Measurements from ENCODE around the gene ELP5. TPM values are rescaled to one million over a fixed set of nuclear protein-coding genes. Genes with fewer than 3 reads are reported as not detected.

Gene ELP5
- polyA plus RNA-seq, 3 donors, result 51.6 to 63.0 (median 55.1) TPM

DNA sequence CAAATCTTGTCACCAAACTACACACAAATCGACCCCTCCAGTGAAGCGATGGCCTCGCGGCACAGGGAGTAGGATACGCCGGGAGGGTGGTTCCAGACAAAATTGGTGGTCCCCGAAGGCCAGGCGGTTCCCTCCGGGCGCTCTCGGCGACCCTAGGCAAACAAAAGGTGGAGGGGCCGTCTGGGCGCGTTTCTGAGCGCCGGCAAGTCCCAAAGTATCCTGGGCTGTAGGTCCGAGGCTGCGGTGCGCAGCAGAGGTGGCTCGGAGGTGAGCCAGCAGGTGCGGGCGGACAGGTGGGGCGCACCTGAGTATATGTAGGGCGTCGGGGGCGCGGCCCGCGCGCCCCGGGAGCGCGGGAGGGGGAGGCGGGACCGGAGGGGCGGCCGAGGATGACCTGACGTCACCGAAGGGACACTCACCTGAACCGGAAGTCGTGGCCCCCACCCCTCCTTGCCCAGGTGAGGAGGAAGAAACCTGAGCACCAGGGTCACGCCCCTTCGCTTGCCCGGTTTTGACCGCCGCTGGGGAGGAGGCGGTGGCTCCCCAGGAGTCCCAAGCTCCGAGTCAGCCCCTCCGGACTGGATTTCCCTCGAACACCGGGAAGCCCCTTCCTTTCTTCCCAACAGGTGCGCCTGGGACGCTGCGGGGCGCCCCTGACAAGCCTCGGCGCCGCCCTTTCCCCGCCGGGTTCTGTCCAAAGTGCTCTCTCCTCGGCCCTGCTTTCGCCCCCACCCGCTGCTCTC is 10.3 kb downstream of the ELP5 start, which contains the start of gene CLDN7:
Gene CLDN7, minus strand, starts transcription at position 287 of the 743 bp plus-strand sequence. CDS start 435 bp downstream, outside the sequence.
- peak in 3 of 11 donors; percentile 61 to 74 (median 66) for DNase-seq (ENCODE audit: extremely low read depth in 1 of 11, low read depth in 9 of 11, low spot score in 4 of 11)

DNA sequence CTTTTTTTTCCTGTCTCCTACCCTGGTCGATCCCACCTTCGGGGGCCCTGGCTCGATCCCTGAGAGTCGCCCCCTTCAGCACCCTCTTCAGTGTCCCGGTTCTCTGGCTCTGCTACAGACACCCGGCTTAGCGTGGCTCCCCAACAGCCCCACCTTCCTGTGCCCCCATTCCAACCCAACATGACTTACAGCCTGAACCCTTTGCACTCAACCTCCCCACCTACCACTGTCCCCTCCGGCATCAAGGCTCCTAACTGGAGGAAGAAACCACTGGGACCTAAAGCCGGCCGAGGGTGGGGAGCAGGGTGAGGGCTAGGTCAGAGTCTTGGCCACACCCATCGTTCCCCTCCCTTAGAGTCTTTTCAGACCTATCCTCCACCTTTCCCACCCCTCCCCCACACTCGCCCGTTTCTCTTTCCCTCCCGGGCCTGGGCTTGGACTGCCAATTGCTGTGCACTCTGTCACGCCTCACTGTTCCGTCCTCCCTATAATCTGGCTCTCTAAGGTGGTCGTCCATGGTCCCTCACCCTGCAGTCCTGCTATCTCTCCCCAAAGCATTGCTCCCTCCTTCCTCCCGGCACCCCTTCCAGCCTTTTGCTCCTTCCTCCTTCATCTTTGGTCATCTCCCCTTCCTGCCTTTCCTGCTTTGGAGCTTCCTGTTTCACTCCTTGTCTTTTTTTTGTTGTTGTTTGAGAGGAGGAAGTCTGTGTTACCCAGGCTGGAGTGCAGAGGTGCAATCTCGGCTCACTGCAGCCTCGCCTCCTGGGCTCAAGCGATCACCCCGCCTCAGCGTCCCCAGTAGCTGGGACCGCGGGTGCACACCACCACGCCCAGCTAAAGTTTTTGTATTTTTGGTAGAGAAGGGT is 11.2 kb downstream of the ELP5 start:
- peak in 1 of 11 donors; percentile 62 for DNase-seq (ENCODE audit: extremely low read depth in 1 of 11, low read depth in 9 of 11, low spot score in 4 of 11)

DNA sequence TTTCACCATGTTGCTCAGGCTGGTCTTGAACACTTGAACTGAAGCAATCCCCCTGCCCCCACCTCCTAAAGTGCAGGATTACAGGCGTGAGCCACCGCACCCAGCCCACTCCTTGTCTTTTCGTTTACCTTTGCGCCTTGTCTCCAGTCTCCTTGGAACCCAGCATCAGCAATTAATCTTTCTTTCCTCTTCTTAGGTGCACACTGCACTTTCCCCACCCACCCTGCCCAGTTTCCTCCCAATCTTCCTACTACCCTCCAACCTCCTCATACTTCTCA is 11.7 kb downstream of the ELP5 start:
- no peak for DNase-seq (ENCODE audit: extremely low read depth in 1 of 11, low read depth in 9 of 11, low spot score in 4 of 11)

DNA sequence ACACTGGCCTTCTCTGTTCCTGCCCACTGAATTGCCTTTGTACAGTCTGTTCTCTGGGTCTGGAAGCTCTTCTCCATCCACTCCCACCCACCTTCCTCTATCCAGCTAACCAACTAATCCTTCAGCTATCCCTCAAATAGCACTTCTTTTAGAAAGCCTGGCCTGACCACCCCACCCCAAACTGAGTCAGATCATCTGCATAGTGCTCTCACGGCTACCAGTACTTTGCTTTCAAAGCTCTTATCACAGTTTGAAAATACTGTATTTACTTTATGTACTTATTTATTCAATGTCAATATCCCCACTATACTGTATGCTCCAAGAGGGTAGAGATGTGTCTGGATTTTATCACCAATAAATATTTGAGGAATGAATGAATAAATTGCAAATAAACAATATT is 14.8 kb downstream of the ELP5 start:
- no peak for DNase-seq (ENCODE audit: extremely low read depth in 1 of 11, low read depth in 9 of 11, low spot score in 4 of 11)

DNA sequence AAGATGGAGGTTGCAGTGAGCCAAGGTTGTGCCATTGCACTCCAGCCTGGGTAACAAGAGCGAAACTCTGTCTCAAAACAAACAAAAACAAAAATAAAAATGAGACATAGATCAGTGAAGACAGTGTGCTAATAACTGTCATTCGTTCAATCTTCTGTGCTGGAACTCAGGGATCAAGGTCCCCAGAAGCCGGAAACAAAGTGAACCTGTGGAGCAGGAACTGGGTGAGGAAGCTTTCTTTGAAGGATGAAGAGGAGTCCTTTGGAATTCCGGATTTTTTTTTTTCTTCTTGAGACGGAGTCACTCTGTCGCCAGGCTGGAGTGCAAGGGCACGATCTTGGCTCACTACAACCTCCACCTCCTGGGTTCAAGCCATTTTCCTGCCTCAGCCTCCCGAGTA is 27.4 kb downstream of the ELP5 start:
- DNase-seq (ENCODE audit: extremely low read depth in 1 of 11, low read depth in 9 of 11, low spot score in 4 of 11), result no peak

DNA sequence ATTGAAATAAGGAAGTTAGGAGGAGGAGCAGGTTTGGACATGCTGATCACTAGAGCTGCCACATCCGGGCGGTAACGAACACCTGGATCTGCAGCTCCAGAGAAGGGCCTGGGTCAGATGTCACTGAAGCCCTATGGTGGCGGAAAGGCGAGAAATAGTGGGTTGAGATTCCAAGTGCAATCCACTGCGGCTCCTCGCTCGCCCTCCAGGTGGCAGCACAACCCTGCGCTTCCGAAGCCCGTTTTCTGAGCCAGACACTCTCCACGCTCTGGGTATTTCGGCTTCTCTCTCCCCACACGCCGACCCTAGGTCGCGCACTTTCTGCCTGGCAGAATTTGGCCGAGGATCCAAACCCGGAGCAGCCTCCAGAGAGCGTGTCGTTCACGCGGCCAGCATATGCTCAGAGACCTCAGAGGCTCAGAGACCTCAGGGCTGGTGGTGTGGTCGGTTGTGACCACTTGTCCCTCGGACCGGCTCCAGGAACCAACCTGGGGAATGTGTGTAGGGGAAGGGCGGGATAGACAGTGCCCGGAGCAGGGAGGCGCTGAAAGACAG is 28.6 kb downstream of the ELP5 start:
- DNase-seq (ENCODE audit: extremely low read depth in 1 of 11, low read depth in 9 of 11, low spot score in 4 of 11), result peak in 7 of 11 donors; percentile 67 to 80 (median 75)

DNA sequence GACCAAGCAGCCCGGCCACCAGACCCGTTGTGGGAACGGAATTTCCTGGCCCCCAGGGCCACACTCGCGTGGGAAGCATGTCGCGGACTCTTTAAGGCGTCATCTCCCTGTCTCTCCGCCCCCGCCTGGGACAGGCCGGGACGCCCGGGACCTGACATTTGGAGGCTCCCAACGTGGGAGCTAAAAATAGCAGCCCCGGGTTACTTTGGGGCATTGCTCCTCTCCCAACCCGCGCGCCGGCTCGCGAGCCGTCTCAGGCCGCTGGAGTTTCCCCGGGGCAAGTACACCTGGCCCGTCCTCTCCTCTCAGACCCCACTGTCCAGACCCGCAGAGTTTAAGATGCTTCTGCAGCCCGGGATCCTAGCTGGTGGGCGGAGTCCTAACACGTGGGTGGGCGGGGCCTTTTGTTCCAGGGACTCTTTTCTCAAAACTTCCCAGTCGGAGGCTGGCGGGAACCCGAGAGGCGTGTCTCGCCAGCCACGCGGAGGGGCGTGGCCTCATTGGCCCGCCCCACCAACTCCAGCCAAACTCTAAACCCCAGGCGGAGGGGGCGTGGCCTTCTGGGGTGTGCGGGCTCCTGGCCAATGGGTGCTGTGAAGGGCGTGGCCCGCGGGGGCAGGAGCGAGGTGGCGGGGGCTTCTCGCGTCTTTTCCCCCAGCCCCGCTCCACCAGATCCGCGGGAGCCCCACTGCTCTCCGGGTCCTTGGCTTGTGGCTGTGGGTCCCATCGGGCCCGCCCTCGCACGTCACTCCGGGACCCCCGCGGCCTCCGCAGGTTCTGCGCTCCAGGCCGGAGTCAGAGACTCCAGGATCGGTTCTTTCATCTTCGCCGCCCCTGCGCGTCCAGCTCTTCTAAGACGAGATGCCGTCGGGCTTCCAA is 29.3 kb downstream of the ELP5 start, which contains the start of gene SLC2A4:
Gene SLC2A4, plus strand, starts transcription at position 645 of the 879 bp plus-strand sequence. Its CDS starts 217 bp downstream, at position 862.
- DNase-seq (ENCODE audit: extremely low read depth in 1 of 11, low read depth in 9 of 11, low spot score in 4 of 11), result peak; percentile 89 to 95 (median 91)

DNA sequence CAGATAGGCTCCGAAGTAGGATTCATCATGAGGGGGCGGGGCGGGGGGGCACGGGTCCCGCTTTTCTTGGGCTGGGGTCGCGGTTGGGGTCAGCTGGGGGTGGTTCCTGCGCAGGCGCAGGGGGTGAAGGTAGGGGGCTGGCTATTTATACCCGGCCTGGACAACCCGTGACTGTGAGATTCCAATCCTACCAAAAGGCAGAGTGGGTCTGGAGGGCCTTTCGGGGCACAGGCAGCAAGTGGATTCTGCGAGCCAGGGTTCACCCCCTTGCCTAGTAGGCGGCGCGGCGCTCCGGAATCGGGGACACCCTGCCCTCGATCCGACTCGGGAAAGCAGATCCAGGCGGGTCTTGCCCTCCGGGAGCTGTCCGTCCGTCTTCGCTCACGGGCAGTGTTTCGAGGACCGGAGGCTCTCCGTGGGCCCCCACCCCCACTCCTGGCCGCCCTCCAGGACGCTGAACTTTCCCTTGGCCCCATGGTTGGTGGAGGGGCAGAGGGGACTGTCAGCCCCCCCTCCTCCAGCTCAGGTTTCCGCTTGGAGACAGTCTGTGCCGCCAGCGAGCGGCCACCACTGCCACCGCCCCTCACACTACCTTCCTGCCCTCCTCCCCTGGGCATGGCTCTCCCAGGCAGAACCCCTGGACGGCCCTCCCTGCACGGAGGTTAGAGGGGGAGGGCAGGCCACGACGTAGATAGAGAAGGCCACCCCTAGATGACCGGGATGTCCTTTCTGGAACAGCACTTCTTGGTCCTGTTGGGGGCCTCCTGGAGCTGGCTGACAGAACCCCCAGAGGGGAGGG is 30.1 kb downstream of the ELP5 start:
- peak in 1 of 11 donors; percentile 34 for DNase-seq (ENCODE audit: extremely low read depth in 1 of 11, low read depth in 9 of 11, low spot score in 4 of 11)

DNA sequence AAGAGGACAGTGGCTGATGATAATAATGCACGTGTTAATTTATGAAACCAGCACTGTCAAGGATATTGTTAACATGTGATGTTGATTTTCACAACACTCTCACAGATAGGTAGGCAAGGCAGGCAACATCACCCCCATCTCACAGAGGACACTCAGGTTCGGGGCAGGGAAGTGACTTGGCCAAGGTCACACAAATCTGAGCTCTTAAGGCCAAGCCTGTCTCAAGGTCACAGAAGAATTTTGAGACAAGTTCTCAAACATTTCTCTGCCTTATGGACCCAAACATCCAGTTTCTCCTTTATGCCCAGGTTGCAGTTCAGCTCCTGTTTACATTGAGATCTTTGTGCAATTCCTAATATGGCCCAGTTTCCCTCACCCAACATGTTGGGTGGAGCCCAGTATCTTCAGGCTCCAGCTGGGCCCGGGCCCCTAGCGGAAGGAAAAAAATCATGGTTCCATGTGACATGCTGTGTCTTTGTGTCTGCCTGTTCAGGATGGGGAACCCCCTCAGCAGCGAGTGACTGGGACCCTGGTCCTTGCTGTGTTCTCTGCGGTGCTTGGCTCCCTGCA is 30.8 kb downstream of the ELP5 start:
- no peak for DNase-seq (ENCODE audit: extremely low read depth in 1 of 11, low read depth in 9 of 11, low spot score in 4 of 11)

DNA sequence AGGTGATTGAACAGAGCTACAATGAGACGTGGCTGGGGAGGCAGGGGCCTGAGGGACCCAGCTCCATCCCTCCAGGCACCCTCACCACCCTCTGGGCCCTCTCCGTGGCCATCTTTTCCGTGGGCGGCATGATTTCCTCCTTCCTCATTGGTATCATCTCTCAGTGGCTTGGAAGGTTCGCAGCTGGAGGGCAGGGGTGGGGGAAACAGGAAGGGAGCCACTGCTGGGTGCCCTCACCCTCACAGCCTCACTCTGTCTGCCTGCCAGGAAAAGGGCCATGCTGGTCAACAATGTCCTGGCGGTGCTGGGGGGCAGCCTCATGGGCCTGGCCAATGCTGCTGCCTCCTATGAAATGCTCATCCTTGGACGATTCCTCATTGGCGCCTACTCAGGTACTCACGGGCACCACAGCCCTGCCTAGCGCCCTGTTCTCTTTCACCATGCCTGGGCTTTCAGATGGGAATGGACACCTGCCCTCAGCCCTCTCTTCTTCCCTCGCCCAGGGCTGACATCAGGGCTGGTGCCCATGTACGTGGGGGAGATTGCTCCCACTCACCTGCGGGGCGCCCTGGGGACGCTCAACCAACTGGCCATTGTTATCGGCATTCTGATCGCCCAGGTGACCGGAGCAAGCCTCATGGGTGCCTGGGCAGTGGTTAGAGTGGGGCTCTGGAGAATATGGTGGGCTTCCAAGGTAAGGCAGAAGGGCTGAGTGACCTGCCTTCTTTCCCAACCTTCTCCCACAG is 31.6 kb downstream of the ELP5 start:
- no peak for DNase-seq (ENCODE audit: extremely low read depth in 1 of 11, low read depth in 9 of 11, low spot score in 4 of 11)

DNA sequence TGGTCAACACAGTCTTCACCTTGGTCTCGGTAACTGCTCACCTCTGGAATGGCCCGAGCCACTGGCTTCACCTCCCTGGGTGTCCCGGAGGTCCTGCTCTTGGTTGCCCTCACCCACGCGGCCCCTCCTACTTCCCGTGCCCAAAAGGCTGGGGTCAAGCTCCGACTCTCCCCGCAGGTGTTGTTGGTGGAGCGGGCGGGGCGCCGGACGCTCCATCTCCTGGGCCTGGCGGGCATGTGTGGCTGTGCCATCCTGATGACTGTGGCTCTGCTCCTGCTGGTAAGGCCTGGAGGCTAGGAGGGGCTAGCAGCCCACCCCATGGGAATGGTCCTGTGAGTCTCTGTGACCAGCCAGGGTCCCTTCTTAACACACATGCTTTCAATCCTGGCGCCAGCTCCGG is 32.9 kb downstream of the ELP5 start:
- no peak for DNase-seq (ENCODE audit: extremely low read depth in 1 of 11, low read depth in 9 of 11, low spot score in 4 of 11)

DNA sequence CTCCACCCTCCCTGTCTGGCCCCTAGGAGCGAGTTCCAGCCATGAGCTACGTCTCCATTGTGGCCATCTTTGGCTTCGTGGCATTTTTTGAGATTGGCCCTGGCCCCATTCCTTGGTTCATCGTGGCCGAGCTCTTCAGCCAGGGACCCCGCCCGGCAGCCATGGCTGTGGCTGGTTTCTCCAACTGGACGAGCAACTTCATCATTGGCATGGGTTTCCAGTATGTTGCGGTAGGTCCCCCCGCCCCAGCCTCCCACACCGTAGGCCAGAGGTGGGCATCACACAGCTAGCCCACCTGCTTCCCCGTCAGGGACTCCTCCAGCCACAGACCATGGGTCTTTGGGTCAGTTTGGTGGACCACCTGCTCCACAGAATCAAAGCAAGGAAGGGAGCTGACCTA is 33.7 kb downstream of the ELP5 start:
- DNase-seq (ENCODE audit: extremely low read depth in 1 of 11, low read depth in 9 of 11, low spot score in 4 of 11), result no peak

DNA sequence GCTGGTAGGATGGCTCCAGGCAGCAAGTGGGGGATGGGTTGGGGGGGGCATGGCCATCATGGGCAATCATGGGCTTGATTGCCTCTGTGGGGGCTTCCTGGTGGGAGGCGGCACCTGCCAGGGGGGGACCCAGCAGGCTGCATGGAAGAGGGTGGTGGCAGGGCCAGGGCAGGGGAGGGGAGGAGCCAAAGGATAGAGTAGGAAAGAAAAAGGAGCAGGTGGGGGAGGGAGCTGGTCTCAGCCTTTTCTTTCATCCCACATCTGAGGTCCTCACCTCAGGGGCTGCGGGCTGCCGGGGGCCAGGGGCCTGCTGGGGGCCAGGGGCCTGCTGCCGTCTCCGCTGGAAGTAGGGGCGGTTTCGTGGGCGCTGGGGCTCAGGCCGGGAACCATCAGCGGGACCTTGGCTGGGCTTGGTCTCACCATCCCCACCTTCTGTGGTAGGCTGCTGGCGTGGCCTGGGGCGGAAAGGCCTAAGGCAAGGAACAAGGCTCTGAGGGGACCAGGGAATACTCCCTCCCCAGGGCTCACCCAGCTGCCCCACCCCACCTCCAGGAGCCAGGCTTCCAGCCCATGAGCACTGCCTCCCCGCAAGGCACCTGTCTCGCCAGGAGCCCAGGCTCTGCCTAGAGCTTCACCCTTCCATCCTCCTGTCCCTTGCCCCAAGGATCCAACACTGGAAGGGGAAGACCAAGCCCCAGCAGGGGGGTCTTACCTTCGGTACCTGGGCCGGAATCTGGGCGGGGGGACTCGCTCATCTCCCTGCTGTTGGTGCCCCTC is 37.4 kb downstream of the ELP5 start:
- DNase-seq (ENCODE audit: extremely low read depth in 1 of 11, low read depth in 9 of 11, low spot score in 4 of 11), result no peak

DNA sequence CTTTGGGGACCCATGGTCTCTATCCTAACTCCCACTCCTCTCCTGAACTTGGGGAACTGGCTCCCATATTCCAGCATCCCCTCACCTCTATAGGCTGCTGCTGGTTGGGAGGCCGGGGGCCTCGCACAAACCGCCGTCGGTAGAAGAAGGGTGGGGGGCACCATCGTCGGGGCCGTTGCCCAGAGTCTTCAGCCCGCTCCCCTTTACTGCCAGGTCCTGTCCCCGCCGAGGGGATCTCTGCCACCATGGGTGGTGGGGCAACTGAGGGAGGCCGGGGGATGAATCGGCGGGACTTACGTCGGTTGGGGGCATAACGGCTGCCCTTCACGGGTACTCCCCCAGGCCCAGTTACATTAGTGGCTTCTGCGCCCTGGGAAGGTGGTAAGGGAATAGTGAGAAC is 38.2 kb downstream of the ELP5 start:
- DNase-seq (ENCODE audit: extremely low read depth in 1 of 11, low read depth in 9 of 11, low spot score in 4 of 11), result no peak

DNA sequence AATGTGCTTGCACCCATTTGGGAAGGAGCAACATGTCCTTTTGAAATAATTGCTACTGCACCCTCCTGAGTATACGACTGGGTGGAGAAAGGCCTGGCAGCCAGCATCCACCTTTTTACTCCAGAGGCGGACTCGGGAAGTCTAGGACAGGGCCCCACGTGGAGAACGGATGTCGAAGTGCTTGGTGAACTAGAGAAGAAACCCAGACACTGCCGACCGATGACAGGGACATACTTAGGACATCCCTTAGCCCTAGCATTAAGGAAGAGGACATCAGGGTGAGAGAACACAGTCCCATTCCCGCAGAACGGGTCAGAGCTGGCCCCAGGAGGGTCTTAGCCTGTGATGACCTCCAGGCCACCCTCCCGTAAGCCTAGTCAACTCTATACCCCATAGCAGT is 38.7 kb downstream of the ELP5 start:
- no peak for DNase-seq (ENCODE audit: extremely low read depth in 1 of 11, low read depth in 9 of 11, low spot score in 4 of 11)

DNA sequence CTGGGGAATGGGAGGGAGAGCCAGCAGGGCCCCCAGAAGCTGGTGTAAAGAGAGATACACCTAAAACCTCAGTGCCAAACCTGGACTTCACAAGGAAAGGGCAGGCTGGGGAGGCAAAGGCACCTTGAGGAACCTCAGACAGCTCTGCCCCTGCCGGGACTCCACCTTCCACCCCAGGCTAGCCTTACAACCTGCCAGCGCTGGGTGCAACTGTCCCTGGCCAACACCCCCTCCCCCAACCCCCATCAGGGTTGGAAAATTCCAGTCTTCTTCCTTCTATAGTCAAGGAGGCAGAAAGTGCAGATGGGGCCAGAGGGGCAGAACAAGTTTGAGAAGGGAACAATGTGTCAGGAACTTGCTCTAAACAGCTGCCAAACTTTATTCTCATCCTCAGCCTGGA is 40.2 kb downstream of the ELP5 start:
- no peak for DNase-seq (ENCODE audit: extremely low read depth in 1 of 11, low read depth in 9 of 11, low spot score in 4 of 11)

DNA sequence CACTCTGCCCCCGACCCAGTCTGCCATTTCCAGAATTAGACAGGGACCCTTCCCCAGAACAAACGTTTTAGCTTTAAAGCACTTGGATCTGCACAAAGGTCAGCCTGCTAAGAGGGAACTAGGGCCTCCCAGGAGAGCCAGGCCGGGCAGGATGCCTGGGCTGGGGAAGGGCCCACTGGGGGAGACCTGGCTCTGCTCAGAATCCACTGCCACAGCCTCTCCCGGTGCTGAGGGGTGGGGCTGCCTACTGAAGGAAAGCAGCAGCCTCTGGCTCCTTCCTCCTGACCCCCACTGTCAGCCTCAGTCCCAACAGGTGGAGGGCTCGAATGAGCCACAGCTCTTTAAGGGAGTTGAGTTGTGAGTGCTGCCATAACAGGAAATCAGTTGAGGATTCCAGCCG is 40.7 kb downstream of the ELP5 start:
- no peak for DNase-seq (ENCODE audit: extremely low read depth in 1 of 11, low read depth in 9 of 11, low spot score in 4 of 11)
